GM08714 (cell line): Measurements from ENCODE around the gene ERI3.
A peak's percentile ranks its signal among the peaks of the same experiment; 100 is the strongest.

Experiments
- H3K4me3 ChIP-seq: fragments of 200-500 bp; sonication (Bioruptor generic); 2 replicates; pipeline ENCODE4 v1.5.1; 2014; ENCODE audit warnings: mild to moderate bottlenecking, low read length, inconsistent platforms
- ZNF274 ChIP-seq: IDR thresholded peaks from 2 replicates; pipeline ENCODE4 v1.6.1; 2012; ENCODE audit warnings: mild to moderate bottlenecking, low read depth, low read length

Gene ERI3

GRCh38 chr1:44361478-44361877, 6.4 kb upstream of the ERI3 start:
- no peak overlapping the region for H3K4me3 ChIP-seq
- no peak for TF ChIP-seq ZNF274

- no peak for TF ChIP-seq ZNF274
- no peak overlapping the region for H3K4me3 ChIP-seq
Observed at GRCh38 chr1:44359234-44359935, 4.3 kb upstream of the ERI3 start.

- no peak overlapping the region for H3K4me3 ChIP-seq
- no peak for TF ChIP-seq ZNF274
Observed at GRCh38 chr1:44357710-44358109, 2.7 kb upstream of the ERI3 start.

- H3K4me3 ChIP-seq: peak overlapping the region; percentile 10; the same call in 1 of the 2 replicates
- TF ChIP-seq ZNF274: no peak
Observed at GRCh38 chr1:44355582-44356305, 687 bp upstream of the ERI3 start.

GRCh38 chr1:44354268-44354839, 703 bp downstream of the ERI3 start:
- H3K4me3 ChIP-seq: peak overlapping the region; percentile 88
- TF ChIP-seq ZNF274: no peak

GRCh38 chr1:44353604-44354003, 1.5 kb downstream of the ERI3 start:
- H3K4me3 ChIP-seq: no peak overlapping the region

GRCh38 chr1:44351289-44351688, 3.8 kb downstream of the ERI3 start:
- TF ChIP-seq ZNF274: no peak
- H3K4me3 ChIP-seq: no peak overlapping the region

More at GRCh38 chr1:44353604-44354003, 1.5 kb downstream of the ERI3 start:
- no peak for TF ChIP-seq ZNF274

- TF ChIP-seq ZNF274: no peak
Observed at GRCh38 chr1:44348061-44348485, 7.0 kb downstream of the ERI3 start.

GRCh38 chr1:44347280-44347679, 7.8 kb downstream of the ERI3 start:
- no peak for TF ChIP-seq ZNF274
- no peak overlapping the region for H3K4me3 ChIP-seq

More at GRCh38 chr1:44348061-44348485, 7.0 kb downstream of the ERI3 start:
- no peak overlapping the region for H3K4me3 ChIP-seq

- TF ChIP-seq ZNF274: no peak
- no peak overlapping the region for H3K4me3 ChIP-seq
Observed at GRCh38 chr1:44346878-44347277, 8.2 kb downstream of the ERI3 start.

GRCh38 chr1:44346184-44346583, 8.9 kb downstream of the ERI3 start:
- TF ChIP-seq ZNF274: no peak
- no peak overlapping the region for H3K4me3 ChIP-seq

GRCh38 chr1:44345187-44345775, 9.8 kb downstream of the ERI3 start:
- no peak for TF ChIP-seq ZNF274
- no peak overlapping the region for H3K4me3 ChIP-seq

- no peak overlapping the region for H3K4me3 ChIP-seq
- no peak for TF ChIP-seq ZNF274
Observed at GRCh38 chr1:44339731-44340130, 15.3 kb downstream of the ERI3 start.

GRCh38 chr1:44338136-44338535, 16.9 kb downstream of the ERI3 start:
- H3K4me3 ChIP-seq: no peak overlapping the region
- no peak for TF ChIP-seq ZNF274
